ENCODE data around the gene LTBR.

GRCh38 chr12:6347367-6348338 lies 36.3 kb upstream of the LTBR start:
- no peak for TF ChIP-seq CTCF (IDR thresholded peaks at IDR 0.05; ENCODE audit: insufficient read depth, low read depth, low read length)
- TF ChIP-seq EZH2 (IDR thresholded peaks at IDR 0.05; ENCODE audit: insufficient read depth, low read length), result no peak
